SK-N-SH treated with all-trans-retinoic acid at 6 μM for 48 hours (cell line): Measurements from ENCODE around the gene LGR5.
A peak's percentile ranks its signal among the peaks of the same experiment; 100 is the strongest.

Experiments
- ATAC-seq: fragments of 200-7000 bp; cut with Tn5 transposase; 3 replicates; pipeline ENCODE4 v1.9.1; 2020; ENCODE audit warnings: mild to moderate bottlenecking, moderate library complexity
- ISL1 ChIP-seq: fragments of 250-450 bp; sonication (Bioruptor Pico); IDR thresholded peaks from 2 replicates; pipeline ENCODE4 v2.1.2; 2022; ENCODE audit warnings: mild to moderate bottlenecking, moderate library complexity
- TOX ChIP-seq: fragments of 250-450 bp; sonication (Bioruptor Pico); IDR thresholded peaks from 2 replicates; pipeline ENCODE4 v1.8.0; 2021; ENCODE audit warnings: mild to moderate bottlenecking, moderate library complexity, borderline replicate concordance
- ZC3H10 ChIP-seq: fragments of 250-450 bp; sonication (Bioruptor Pico); IDR thresholded peaks from 2 replicates; pipeline ENCODE4 v1.5.1; 2021; ENCODE audit warnings: mild to moderate bottlenecking, moderate library complexity
- ZNF565 ChIP-seq: fragments of 450-650 bp; formaldehyde crosslinking; conservative IDR thresholded peaks from 2 replicates; pipeline ENCODE4 v1.5.0; 2020; ENCODE audit warnings: low read depth, mild to moderate bottlenecking, moderate library complexity
- TF ChIP-seq, protein P1 (sequence below): fragments of 250-450 bp; sonication (Bioruptor Pico); IDR thresholded peaks from 2 replicates; pipeline ENCODE4 v1.5.0; 2020; ENCODE audit warnings: mild to moderate bottlenecking, moderate library complexity
- TF ChIP-seq, protein P2 (sequence below): fragments of 250-450 bp; sonication (Bioruptor Pico); IDR thresholded peaks from 2 replicates; pipeline ENCODE4 v1.5.1; 2020; ENCODE audit warnings: low read depth, mild to moderate bottlenecking, moderate library complexity
- TF ChIP-seq, protein P3 (sequence below): fragments of 250-450 bp; sonication (Bioruptor Pico); IDR thresholded peaks from 2 replicates; pipeline ENCODE4 v1.8.0; 2020; ENCODE audit warnings: mild to moderate bottlenecking, moderate library complexity, borderline replicate concordance
- TF ChIP-seq, protein P4 (sequence below): fragments of 250-450 bp; sonication (Bioruptor Pico); IDR thresholded peaks from 2 replicates; pipeline ENCODE4 v1.8.0; 2021; ENCODE audit warnings: low read depth, mild to moderate bottlenecking, moderate library complexity, borderline replicate concordance

The LGR5 gene

DNA sequence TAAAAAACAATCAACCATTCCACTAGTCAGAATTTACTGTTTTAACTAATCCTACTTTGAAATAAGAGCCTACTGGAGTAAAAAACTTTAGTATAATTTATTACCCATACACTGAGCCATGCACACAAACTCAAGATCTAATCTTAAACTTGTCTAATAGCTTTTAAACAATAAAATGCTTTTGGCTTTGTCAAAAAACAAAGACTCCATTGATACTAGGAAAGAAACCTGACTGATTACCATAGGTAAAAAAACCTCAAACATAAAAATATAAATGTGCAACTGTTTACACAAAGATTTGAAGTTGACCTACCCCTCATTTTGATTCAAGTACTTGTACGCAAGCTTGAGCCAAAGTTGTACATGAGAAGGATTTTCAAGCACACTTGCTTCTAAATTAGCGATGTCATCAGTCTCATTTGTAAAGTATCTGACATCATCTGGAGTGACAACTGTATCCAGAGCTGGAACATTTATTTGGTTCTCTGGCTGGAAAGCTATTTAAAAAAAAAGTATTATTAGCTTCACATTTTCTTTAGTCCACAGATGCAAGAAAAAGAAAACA lies 187.9 kb downstream of the LGR5 start:
- TF ChIP-seq, protein P1, sequence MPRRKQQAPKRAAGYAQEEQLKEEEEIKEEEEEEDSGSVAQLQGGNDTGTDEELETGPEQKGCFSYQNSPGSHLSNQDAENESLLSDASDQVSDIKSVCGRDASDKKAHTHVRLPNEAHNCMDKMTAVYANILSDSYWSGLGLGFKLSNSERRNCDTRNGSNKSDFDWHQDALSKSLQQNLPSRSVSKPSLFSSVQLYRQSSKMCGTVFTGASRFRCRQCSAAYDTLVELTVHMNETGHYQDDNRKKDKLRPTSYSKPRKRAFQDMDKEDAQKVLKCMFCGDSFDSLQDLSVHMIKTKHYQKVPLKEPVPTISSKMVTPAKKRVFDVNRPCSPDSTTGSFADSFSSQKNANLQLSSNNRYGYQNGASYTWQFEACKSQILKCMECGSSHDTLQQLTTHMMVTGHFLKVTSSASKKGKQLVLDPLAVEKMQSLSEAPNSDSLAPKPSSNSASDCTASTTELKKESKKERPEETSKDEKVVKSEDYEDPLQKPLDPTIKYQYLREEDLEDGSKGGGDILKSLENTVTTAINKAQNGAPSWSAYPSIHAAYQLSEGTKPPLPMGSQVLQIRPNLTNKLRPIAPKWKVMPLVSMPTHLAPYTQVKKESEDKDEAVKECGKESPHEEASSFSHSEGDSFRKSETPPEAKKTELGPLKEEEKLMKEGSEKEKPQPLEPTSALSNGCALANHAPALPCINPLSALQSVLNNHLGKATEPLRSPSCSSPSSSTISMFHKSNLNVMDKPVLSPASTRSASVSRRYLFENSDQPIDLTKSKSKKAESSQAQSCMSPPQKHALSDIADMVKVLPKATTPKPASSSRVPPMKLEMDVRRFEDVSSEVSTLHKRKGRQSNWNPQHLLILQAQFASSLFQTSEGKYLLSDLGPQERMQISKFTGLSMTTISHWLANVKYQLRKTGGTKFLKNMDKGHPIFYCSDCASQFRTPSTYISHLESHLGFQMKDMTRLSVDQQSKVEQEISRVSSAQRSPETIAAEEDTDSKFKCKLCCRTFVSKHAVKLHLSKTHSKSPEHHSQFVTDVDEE (CRISPR knock-in tag), result no peak
- TF ChIP-seq ZC3H10 (peak; percentile 66; the same call in 1 of the 2 replicates), ISL1 (CRISPR knock-in tag) (peak; percentile 94), TOX (CRISPR knock-in tag) (peak; percentile 79), ZNF565 (CRISPR knock-in tag) (no peak)
- TF ChIP-seq, protein P2, sequence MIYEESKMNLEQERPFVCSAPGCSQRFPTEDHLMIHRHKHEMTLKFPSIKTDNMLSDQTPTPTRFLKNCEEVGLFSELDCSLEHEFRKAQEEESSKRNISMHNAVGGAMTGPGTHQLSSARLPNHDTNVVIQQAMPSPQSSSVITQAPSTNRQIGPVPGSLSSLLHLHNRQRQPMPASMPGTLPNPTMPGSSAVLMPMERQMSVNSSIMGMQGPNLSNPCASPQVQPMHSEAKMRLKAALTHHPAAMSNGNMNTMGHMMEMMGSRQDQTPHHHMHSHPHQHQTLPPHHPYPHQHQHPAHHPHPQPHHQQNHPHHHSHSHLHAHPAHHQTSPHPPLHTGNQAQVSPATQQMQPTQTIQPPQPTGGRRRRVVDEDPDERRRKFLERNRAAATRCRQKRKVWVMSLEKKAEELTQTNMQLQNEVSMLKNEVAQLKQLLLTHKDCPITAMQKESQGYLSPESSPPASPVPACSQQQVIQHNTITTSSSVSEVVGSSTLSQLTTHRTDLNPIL, result 0 out of 2 replicates have a peak, but pooled peaks have one; percentile 40
- TF ChIP-seq, protein P3, sequence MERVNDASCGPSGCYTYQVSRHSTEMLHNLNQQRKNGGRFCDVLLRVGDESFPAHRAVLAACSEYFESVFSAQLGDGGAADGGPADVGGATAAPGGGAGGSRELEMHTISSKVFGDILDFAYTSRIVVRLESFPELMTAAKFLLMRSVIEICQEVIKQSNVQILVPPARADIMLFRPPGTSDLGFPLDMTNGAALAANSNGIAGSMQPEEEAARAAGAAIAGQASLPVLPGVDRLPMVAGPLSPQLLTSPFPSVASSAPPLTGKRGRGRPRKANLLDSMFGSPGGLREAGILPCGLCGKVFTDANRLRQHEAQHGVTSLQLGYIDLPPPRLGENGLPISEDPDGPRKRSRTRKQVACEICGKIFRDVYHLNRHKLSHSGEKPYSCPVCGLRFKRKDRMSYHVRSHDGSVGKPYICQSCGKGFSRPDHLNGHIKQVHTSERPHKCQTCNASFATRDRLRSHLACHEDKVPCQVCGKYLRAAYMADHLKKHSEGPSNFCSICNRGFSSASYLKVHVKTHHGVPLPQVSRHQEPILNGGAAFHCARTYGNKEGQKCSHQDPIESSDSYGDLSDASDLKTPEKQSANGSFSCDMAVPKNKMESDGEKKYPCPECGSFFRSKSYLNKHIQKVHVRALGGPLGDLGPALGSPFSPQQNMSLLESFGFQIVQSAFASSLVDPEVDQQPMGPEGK (CRISPR knock-in tag), result 0 out of 2 replicates have a peak, but pooled peaks have one; percentile 31
- TF ChIP-seq, protein P4, sequence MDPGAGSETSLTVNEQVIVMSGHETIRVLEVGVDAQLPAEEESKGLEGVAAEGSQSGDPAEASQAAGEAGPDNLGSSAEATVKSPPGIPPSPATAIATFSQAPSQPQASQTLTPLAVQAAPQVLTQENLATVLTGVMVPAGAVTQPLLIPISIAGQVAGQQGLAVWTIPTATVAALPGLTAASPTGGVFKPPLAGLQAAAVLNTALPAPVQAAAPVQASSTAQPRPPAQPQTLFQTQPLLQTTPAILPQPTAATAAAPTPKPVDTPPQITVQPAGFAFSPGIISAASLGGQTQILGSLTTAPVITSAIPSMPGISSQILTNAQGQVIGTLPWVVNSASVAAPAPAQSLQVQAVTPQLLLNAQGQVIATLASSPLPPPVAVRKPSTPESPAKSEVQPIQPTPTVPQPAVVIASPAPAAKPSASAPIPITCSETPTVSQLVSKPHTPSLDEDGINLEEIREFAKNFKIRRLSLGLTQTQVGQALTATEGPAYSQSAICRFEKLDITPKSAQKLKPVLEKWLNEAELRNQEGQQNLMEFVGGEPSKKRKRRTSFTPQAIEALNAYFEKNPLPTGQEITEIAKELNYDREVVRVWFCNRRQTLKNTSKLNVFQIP (CRISPR knock-in tag), result no peak
- ATAC-seq, result no peak; the same call in 2 of the 3 replicates
